Renal cortex interstitium (tissue), 11 donors: ENCODE data around the gene FGF12. TPM values are rescaled to one million over a fixed set of nuclear protein-coding genes. Genes with fewer than 3 reads are reported as not detected.

Experiments used
- DNase-seq, 11 donors: peaks; one replicate each; pipeline ENCODE4 v3.0.0-alpha.2; 2013; ENCODE audit warnings: low read depth in 9 of 11, low spot score in 4 of 11; ENCODE audit errors: extremely low read depth in 1 of 11
- polyA plus RNA-seq, 3 donors: library from polyadenylated mRNA; unstranded; fragments of 120-200 nt; gene quantifications; one replicate each; pipeline ENCODE4 v1.2.1, GENCODE V29; 2013; ENCODE audit not compliant: insufficient read length in 3 of 3

Gene FGF12
- polyA plus RNA-seq, 3 donors: 6.1 to 7.3 (median 7.1) TPM

DNA sequence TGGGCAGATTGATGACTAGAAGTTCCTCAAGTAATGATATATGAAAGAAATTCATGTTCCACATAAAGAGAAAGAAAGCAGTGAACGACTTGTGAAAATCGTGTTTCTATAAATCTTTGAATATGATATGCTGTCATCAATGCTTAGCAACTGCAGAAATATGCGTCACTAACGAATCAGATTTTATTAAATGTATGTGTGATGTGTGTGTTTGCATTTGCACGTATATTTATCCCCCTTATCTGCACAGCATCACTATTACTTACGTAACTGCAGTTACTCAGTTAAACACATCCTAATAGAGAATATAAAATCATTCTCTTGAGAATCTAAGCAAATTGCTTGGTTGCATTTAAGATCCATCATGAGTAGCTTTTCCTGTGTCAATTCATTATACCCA, 468.6 kb downstream of the FGF12 start:
- no peak for DNase-seq

DNA sequence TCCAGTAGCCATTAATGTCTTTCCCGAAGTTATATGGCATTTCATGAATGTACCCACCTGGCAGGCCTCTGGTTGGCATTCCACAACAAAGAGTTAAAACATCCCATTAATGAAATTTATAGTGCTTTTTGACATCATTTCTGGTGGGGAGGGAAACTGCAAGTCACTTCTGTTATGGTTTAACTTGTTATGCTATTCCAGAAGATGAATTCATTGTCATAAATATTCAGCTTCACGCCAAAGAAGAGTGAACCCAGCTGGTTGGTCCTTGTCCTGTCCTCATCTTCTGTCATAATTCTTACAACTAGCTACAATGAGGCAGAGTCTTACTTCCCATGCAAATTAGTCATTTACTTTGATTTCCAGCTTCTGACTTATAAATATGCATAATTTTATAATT, 471.5 kb downstream of the FGF12 start:
- no peak for DNase-seq

- DNase-seq: no peak
Measured at GRCh38 chr3:192253138-192253887, 474.0 kb downstream of the FGF12 start.

DNA sequence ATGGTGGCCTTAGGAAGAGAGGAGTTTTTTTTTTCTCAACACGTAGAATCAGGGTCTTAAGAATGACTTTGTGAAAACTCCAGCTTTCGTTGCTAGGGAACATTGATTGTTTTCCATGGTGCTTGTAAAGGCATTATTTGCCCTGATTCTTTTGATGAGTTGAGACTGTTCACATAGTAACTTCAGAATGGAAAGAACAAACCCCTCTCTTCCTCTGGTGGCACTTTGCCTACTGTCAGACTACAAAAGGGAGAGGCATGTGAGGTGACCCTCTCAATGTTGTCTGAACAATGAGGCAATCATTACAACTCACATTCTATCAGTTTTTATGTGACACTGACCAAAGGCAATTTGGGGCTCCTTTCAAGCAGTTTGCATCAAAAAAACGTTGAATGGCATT, 477.8 kb downstream of the FGF12 start:
- DNase-seq: no peak

DNA sequence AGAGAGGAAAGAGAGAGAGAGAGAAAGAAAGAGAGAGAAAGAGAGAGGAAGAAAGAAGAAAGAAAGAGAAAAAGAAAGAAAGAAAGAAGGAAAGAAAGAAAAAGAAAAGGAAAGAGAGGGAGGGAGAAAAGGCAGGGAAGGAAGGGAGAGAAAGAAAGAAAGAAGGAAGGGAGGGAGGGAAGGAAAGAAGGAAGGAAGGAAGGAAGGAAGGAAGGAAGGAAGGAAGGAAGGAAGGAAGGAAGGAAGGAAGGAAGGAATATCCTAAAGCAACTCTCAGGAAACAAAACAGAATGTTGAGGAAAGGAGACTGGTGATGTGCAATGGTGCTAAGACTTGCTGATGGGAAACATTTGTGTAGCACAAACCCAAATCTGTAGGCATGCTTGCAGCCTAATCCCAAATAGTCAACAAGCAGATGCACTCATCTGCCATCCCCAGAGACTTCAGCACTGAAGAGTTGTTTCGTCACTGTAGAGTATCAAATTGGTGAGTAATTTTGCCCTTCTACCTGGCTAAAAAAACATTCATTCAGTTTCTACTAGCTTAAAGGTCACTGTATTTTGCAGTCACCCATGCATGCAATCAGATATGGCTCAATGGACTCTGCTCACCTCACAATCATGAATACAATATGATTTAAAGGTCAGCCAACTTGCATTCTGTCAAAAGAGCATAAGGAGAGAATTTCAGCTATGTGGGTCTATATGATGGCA, 480.3 kb downstream of the FGF12 start:
- no peak for DNase-seq

DNA sequence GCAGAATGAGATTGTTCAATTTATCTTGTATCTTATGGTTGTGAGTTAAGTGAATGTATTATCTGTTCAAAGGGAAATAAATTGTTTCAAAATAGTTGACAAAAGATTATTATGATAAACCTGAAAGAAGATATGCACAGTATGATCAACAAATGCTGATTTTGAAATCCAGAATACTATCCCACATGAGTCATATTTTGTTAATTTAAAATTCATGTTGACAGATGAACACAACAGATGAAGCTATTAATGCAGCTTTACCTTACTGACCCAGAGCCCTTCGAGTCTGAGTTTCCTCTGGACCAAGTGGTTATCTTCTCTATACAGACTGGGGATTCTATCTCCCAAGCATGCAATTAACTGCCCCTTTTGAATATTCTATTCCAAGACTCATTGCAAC, 482.8 kb downstream of the FGF12 start:
- no peak for DNase-seq

DNA sequence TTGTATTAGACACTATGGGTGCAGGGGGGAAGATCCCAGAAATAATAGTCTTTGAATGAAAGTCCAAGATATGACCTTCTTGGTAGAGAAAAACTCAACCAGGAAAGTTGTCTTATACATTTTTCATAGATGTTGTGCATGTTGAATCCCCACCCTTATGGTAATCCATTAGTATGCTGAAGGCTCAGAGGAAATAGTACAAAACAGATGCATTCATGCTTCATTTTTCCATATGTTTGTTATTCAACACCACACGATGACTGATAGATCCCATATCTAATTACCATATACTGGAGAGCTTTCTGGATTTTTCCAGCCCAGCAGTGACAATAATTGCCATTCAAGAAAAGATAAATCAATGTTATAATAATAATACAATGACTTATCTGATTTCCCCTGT, 487.4 kb downstream of the FGF12 start:
- DNase-seq: no peak

DNA sequence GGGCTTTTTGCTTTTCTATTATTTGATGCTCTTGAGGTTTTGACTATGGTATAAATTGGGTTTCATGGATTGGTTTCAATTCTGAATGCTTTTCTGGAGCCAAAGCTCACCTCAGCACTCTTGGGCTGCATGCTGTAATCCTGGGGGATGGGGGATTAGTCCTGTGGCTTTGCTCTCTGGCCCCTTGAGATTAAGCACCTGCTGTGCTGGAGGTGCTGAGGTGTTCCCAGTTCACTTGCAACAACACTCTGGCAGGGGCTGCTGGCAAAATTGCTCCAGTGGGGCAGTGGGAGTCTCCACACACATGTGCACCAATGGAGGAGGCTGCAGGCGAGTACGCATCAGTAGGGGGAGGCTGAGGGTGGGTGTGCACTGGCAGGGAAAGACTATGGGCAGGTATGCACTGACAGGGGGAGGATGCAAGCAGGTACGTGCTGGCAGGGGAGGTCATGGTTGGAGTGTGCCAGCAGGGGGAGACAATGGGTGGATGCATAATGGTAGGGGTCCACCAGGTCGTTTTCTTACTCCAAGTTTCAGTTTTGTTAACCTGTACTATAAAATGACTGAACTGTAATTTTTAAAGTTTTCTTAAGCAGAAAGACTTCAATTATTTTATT, 489.2 kb downstream of the FGF12 start:
- no peak for DNase-seq

DNA sequence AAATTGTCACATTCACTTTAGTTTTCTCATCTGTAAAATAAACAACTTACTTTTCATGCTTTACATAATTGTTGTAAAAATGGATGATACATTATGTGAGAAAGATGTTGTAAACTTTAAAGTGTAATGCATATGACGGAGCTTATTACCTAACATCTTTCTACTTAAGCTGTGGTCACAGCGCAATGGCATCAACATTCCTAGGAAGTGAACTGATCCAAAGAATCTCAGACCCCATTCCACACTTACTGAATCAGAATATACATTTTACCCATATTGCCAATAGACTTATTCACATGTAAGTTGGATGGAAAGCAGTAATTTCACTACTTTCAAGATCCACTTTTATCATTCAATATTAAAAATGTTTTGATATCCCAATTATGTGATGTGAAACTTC, 497.5 kb downstream of the FGF12 start:
- DNase-seq: no peak

DNA sequence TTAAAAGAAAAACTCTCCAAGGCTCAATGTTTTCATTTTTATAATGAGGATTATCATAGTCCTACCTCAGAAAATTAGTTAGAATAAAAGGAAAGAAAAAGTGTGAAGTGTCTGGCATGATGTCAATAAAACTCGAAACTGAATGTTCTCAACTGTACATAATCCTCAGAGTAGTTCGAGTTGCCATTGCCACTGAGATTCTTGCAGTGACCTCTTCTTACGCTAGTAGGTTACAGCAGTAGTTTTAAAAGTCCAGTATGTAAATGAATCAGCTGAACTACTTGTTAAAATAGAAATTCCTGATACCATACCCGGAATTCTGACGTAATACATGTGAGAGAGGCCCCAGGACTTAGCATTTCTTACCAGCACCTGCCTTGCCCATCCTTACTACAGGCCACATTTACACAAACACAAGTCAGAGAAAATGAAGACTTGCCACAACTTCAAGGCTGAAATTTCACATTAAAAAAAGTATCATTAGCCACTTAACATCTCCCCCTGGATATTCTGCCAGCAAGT, 502.6 kb downstream of the FGF12 start:
- DNase-seq: no peak

- DNase-seq: no peak
Measured at GRCh38 chr3:192223815-192224214, 503.5 kb downstream of the FGF12 start.

DNA sequence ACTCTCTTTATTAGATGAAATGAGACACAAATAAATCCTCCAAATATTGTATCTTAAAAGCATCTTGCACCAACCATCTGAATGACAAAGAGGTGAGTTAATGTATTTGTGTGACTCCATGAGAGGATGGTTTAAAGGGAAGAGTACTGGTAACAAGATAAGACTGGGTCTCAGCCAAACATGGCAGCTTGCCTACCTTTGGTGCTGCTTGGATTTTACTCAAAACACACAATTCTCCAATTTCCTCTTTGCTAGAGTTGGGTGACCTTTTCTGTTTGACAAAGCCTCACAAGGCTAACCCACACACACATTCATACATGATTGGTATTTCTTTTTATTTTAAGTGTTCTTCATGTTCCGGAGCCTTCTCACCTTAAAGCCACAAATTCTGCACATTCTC, 506.4 kb downstream of the FGF12 start:
- no peak for DNase-seq

DNA sequence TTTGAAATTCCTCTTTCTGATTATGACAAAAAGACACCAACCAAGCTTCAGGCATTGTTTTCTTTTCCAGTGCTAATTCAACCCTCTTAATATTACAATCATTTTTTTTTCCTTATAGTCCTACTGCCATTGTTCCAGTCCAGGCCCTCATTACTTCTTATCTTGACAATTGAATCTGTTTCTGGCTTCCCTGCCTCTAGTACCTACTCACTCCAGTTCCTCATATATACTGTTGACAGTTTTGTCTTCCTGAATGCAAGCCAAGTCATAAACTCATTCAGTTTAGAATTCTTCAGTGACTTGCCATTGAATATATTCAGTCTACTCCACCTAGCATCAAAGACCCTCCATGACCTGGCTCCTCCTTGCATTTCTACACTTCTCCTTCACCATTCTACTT, 507.4 kb downstream of the FGF12 start:
- DNase-seq: no peak

DNA sequence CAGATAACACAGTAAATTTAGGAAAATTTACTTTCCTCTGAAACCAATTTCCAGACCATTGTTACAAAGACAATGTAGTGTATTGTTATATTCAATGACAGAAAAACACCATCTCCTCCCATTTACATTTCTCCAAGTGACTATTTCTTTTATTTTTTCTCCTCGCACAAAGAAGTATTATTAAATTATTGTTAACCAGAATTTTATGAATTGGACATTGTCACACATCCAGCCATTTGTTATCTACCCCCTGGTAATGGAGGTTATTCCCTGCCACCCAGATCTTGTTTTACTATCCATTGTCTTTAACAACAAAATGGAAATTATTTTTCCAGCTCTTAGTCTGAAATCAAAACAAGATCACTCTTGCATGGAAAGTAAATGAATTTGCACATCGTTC, 511.3 kb downstream of the FGF12 start:
- no peak for DNase-seq

- DNase-seq: no peak
Measured at GRCh38 chr3:192212979-192213378, 514.4 kb downstream of the FGF12 start.

GRCh38 chr3:192212335-192212734, 515.0 kb downstream of the FGF12 start:
- DNase-seq: no peak

GRCh38 chr3:192207651-192208050, 519.7 kb downstream of the FGF12 start:
- no peak for DNase-seq

DNA sequence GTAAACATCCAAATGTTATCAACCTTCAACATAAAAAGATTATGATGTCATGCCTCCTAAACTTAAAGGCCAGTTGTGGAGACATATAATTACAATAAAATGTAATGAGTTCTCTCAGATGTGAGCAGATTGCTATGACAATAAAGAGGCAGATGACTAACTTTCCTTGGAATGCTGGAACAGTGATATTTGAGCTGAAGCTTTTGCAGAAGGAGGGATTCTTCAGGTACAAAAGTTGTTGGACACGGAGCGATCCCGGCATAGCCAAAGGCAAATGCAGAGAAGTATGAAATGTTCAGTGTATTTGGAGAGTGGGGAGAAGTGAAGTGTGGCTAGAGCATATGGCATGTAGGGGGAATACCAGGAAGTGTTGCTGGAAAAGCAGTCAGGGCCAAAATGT, 520.1 kb downstream of the FGF12 start:
- no peak for DNase-seq

DNA sequence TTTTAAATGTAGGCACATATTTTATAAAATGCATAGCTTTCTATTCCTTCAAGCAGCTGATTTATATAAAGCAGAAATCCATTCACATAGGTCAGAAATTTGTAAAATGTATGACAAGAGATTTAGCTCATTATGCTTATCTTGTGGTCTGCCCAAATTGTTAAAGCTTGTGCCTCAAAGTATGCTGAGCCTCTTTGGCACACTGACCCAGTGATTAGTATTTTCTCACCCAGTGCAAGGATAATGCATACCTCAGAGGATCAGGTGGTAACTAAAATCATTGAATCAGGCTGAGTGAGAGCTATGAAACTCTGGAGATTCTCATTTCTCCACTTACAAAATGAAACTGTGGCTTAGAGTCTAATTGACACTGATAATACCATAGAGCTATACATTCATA, 533.3 kb downstream of the FGF12 start:
- DNase-seq: no peak

DNA sequence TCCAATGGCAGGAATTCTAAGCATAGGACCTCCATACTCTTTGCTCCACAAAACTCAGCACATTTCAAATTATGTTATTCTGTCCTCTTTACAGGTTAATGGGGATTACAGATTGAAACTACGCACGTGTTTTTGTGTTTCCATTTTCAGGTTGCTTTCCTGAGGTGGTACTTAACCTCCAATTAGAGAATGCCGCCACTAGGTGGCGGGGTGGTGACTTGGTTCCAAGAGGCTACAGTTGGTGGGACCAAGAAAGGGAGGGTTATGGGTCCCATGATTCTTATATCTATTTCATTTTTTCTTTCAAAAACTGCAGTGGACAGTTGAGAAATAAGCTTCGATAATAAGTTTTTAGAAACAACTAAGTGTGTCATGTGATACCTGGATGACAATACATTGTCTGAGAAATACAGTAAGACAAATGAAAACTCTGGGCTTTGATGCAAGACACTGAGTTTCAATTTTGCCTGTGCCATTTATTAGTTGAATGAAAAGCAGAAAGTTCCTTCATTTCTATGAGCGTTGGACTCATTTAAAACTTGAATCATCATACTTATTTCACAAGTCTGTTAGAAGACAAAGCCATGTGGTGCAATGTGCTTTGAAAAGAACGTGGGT, 539.0 kb downstream of the FGF12 start:
- peak in 7 of 11 donors; percentile 7 to 24 (median 16) for DNase-seq
